Activated CD4-positive, alpha-beta T cell treated with anti-CD3 and anti-CD28 coated beads, Interleukin-2, amount 10 ng/mL, durations not matched to agents 7 days and 5 days (primary cell): ENCODE measurements around the gene MRPS17. TPM values are rescaled to one million over a fixed set of nuclear protein-coding genes. Genes with fewer than 3 reads are reported as not detected.

Experiments
- CTCF ChIA-PET: fragments of 350-600 bp; sonication (Branson Sonifier 250); formaldehyde crosslinking; loops from one replicate; lab custom pipeline; 2021; ENCODE audit warnings: antibody characterized with exemption; lab: Charles Lee
- POLR2A ChIA-PET: fragments of 350-600 bp; sonication (Branson Sonifier 250); formaldehyde crosslinking; loops from one replicate; lab custom pipeline; 2021; ENCODE audit warnings: antibody characterized with exemption; lab: Charles Lee
- DNase-seq: peaks from one replicate; pipeline ENCODE4 v3.0.0-alpha.2; 2020
- H3K27ac Mint-ChIP-seq: one replicate; pipeline ENCODE4 v1.8.0; 2021; ENCODE audit warnings: mild to moderate bottlenecking, moderate library complexity, mixed read lengths
- H3K27me3 Mint-ChIP-seq: one replicate; pipeline ENCODE4 v1.8.0; 2021; ENCODE audit warnings: mixed read lengths
- H3K36me3 Mint-ChIP-seq: one replicate; pipeline ENCODE4 v1.8.0; 2021; ENCODE audit warnings: low read depth, mixed read lengths
- H3K4me1 Mint-ChIP-seq: one replicate; pipeline ENCODE4 v1.8.0; 2021; ENCODE audit warnings: mixed read lengths
- H3K4me3 Mint-ChIP-seq: one replicate; pipeline ENCODE4 v1.8.0; 2021; ENCODE audit warnings: mild to moderate bottlenecking, moderate library complexity, mixed read lengths
- H3K9me3 Mint-ChIP-seq: one replicate; pipeline ENCODE4 v1.8.0; 2021; ENCODE audit warnings: mixed read lengths
- total RNA-seq, 2 experiments: library from RNA; stranded (reverse); gene quantifications; one replicate each; pipeline ENCODE4 v1.2.3, GENCODE V29; 2021

MRPS17 gene
- total RNA-seq, 2 experiments from 2014 or later = 11.8 to 14.9 TPM

GRCh38 chr7:55962014-55962413 lies 10.3 kb downstream of the MRPS17 start:
- Mint-ChIP-seq H3K4me1 (peaks cover 26% of the 10 kb centered on the region), H3K9me3 (no peaks in the 10 kb centered on the region), H3K36me3 (peaks cover 1% of the 10 kb centered on the region), H3K27ac (no peak overlapping the region), H3K4me3 (no peak overlapping the region), H3K27me3 (no peaks in the 10 kb centered on the region)
- ChIA-PET CTCF (no interaction called here), POLR2A (no interaction called here)
- no peak for DNase-seq

GRCh38 chr7:55963584-55964168 lies 12.0 kb downstream of the MRPS17 start:
- CTCF ChIA-PET = interaction anchor here (0.6 to 2.9 kb wide), 22 partner anchors 8 to 322 kb away, joined by 3 to 9 read pairs (median 4); no protein-coding TSS in a partner anchor
- H3K4me3 Mint-ChIP-seq = peak overlapping the region; percentile 77
- POLR2A ChIA-PET = interaction anchor here (0.6 kb wide), 1 partner anchor 15 kb away, joined by 10 read pairs; no protein-coding TSS in a partner anchor
- H3K36me3 Mint-ChIP-seq = peaks cover 3% of the 10 kb centered on the region
- H3K4me1 Mint-ChIP-seq = peaks cover 28% of the 10 kb centered on the region
- H3K27ac Mint-ChIP-seq = peak overlapping the region; percentile 86
- no peaks in the 10 kb centered on the region for H3K27me3 Mint-ChIP-seq
- no peaks in the 10 kb centered on the region for H3K9me3 Mint-ChIP-seq
- no peak for DNase-seq

GRCh38 chr7:55964261-55965099 lies 12.8 kb downstream of the MRPS17 start, which contains the start of gene NIPSNAP2:
NIPSNAP2 (plus strand) TSS chr7:55964585; CDS start chr7:55964610, 25 bp downstream.
- H3K27me3 Mint-ChIP-seq = no peaks in the 10 kb centered on the region
- peak; percentile 42 for DNase-seq
- H3K9me3 Mint-ChIP-seq = no peaks in the 10 kb centered on the region
- H3K36me3 Mint-ChIP-seq = peaks cover 7% of the 10 kb centered on the region
- ChIA-PET CTCF (interaction anchor here (0.6 to 2.9 kb wide), 29 partner anchors 9 to 323 kb away, joined by 3 to 9 read pairs (median 3); partner anchors contain the start of genes MRPS17 and SUMF2), POLR2A (interaction anchor here (0.6 kb wide), 1 partner anchor 15 kb away, joined by 10 read pairs; no protein-coding TSS in a partner anchor)
- H3K4me1 Mint-ChIP-seq = peaks cover 33% of the 10 kb centered on the region
- peak within 1 kb of the TSS; percentile 93 for H3K27ac Mint-ChIP-seq
- H3K4me3 Mint-ChIP-seq = peak within 1 kb of the TSS; percentile 82

GRCh38 chr7:55965100-55965470 lies 13.4 kb downstream of the MRPS17 start:
- peak overlapping the region; percentile 82 for H3K4me3 Mint-ChIP-seq
- H3K9me3 Mint-ChIP-seq = no peaks in the 10 kb centered on the region
- peaks cover 36% of the 10 kb centered on the region for H3K4me1 Mint-ChIP-seq
- H3K27me3 Mint-ChIP-seq = no peaks in the 10 kb centered on the region
- DNase-seq = no peak
- ChIA-PET CTCF (interaction anchor here (0.7 to 2.9 kb wide), 8 partner anchors 14 to 324 kb away, joined by 3 to 9 read pairs (median 3); partner anchors contain the start of genes MRPS17 and SUMF2), POLR2A (no interaction called here)
- H3K36me3 Mint-ChIP-seq = peaks cover 10% of the 10 kb centered on the region
- H3K27ac Mint-ChIP-seq = peak overlapping the region; percentile 93

- H3K27ac Mint-ChIP-seq = peak overlapping the region; percentile 28
- peaks cover 13% of the 10 kb centered on the region for H3K36me3 Mint-ChIP-seq
- peak overlapping the region; percentile 82 for H3K4me3 Mint-ChIP-seq
- POLR2A ChIA-PET = no interaction called here
- H3K9me3 Mint-ChIP-seq = no peaks in the 10 kb centered on the region
- no peaks in the 10 kb centered on the region for H3K27me3 Mint-ChIP-seq
- no peak for DNase-seq
- CTCF ChIA-PET = interaction anchor here (1.1 to 2.9 kb wide), 2 partner anchors 108 to 324 kb away, joined by 3 to 9 read pairs; no protein-coding TSS in a partner anchor
- peaks cover 41% of the 10 kb centered on the region for H3K4me1 Mint-ChIP-seq
Observed at GRCh38 chr7:55965805-55966421, 14.2 kb downstream of the MRPS17 start.

GRCh38 chr7:55966851-55967250 lies 15.2 kb downstream of the MRPS17 start:
- Mint-ChIP-seq H3K9me3 (no peaks in the 10 kb centered on the region), H3K36me3 (peaks cover 13% of the 10 kb centered on the region), H3K27me3 (no peaks in the 10 kb centered on the region), H3K4me3 (no peak overlapping the region), H3K4me1 (peaks cover 41% of the 10 kb centered on the region), H3K27ac (no peak overlapping the region)
- no peak for DNase-seq
- ChIA-PET POLR2A (no interaction called here), CTCF (interaction anchor here (1.2 kb wide), 1 partner anchor 10 kb away, joined by 3 read pairs; no protein-coding TSS in a partner anchor)

GRCh38 chr7:55969391-55969790 lies 17.7 kb downstream of the MRPS17 start:
- DNase-seq = no peak
- Mint-ChIP-seq H3K27me3 (no peaks in the 10 kb centered on the region), H3K27ac (no peak overlapping the region), H3K4me3 (no peak overlapping the region), H3K36me3 (peaks cover 13% of the 10 kb centered on the region), H3K9me3 (no peaks in the 10 kb centered on the region), H3K4me1 (peaks cover 28% of the 10 kb centered on the region)
- CTCF ChIA-PET = interaction anchor here (0.6 kb wide), 1 partner anchor 436 kb away, joined by 6 read pairs; no protein-coding TSS in a partner anchor
- POLR2A ChIA-PET = no interaction called here

- Mint-ChIP-seq H3K4me1 (peaks cover 23% of the 10 kb centered on the region), H3K27me3 (no peaks in the 10 kb centered on the region), H3K9me3 (no peaks in the 10 kb centered on the region), H3K36me3 (peaks cover 13% of the 10 kb centered on the region), H3K4me3 (no peak overlapping the region), H3K27ac (no peak overlapping the region)
- ChIA-PET CTCF (interaction anchor here (1.3 kb wide), 1 partner anchor 78 kb away, joined by 3 read pairs; no protein-coding TSS in a partner anchor), POLR2A (no interaction called here)
- no peak for DNase-seq
Observed at GRCh38 chr7:55970561-55970960, 18.9 kb downstream of the MRPS17 start.

- H3K4me3 Mint-ChIP-seq = no peak overlapping the region
- ChIA-PET POLR2A (interaction anchor here (0.7 kb wide), 1 partner anchor 412 kb away, joined by 3 read pairs; no protein-coding TSS in a partner anchor), CTCF (interaction anchor here (1.3 kb wide), 1 partner anchor 78 kb away, joined by 3 read pairs; no protein-coding TSS in a partner anchor)
- peaks cover 20% of the 10 kb centered on the region for H3K4me1 Mint-ChIP-seq
- no peaks in the 10 kb centered on the region for H3K9me3 Mint-ChIP-seq
- H3K36me3 Mint-ChIP-seq = peaks cover 13% of the 10 kb centered on the region
- no peak overlapping the region for H3K27ac Mint-ChIP-seq
- no peaks in the 10 kb centered on the region for H3K27me3 Mint-ChIP-seq
- DNase-seq = no peak
Observed at GRCh38 chr7:55970978-55971377, 19.3 kb downstream of the MRPS17 start.

- CTCF ChIA-PET = no interaction called here
- POLR2A ChIA-PET = no interaction called here
- Mint-ChIP-seq H3K27ac (no peak overlapping the region), H3K4me1 (peaks cover 14% of the 10 kb centered on the region), H3K9me3 (no peaks in the 10 kb centered on the region), H3K36me3 (peaks cover 20% of the 10 kb centered on the region), H3K27me3 (no peaks in the 10 kb centered on the region), H3K4me3 (no peak overlapping the region)
- DNase-seq = no peak
Observed at GRCh38 chr7:55973747-55974250, 22.1 kb downstream of the MRPS17 start.

- Mint-ChIP-seq H3K36me3 (peaks cover 23% of the 10 kb centered on the region), H3K4me3 (no peak overlapping the region), H3K9me3 (no peaks in the 10 kb centered on the region), H3K27me3 (no peaks in the 10 kb centered on the region), H3K27ac (no peak overlapping the region), H3K4me1 (no peaks in the 10 kb centered on the region)
- POLR2A ChIA-PET = no interaction called here
- no peak for DNase-seq
- CTCF ChIA-PET = interaction anchor here (0.6 to 1.2 kb wide), 3 partner anchors 9 to 122 kb away, joined by 3 to 5 read pairs (median 3); partner anchors contain the start of gene NIPSNAP2
Observed at GRCh38 chr7:55975988-55976633, 24.4 kb downstream of the MRPS17 start.
